H1 (cell line): ENCODE data around the gene CREBBP. TPM values are rescaled to one million over a fixed set of nuclear protein-coding genes. Genes with fewer than 3 reads are reported as not detected.

Source experiments
- CTCF ChIA-PET: fragments of 300-600 bp; sonication (Branson Sonifier 250); formaldehyde crosslinking; loops from one replicate; lab custom pipeline; 2021; ENCODE audit not compliant: partially characterized antibody; lab: Charles Lee
- POLR2A ChIA-PET: fragments of 300-600 bp; sonication (Branson Sonifier 250); formaldehyde crosslinking; loops from one replicate; lab custom pipeline; 2021; ENCODE audit warnings: inconsistent platforms; ENCODE audit not compliant: partially characterized antibody; lab: Charles Lee
- DNase-seq, 2 experiments: peaks; one replicate each; pipeline versions ENCODE4 v3.0.0 to v3.0.0-alpha.2; 2010 to 2022; ENCODE audit warnings: low spot score in 2 of 2, low read depth in 1 of 2, mixed read lengths in 1 of 2
- FAIRE-seq: peaks from 2 replicates; lab custom pipeline; 2011; peaks lifted over from hg19 to GRCh38; lab: Jason Lieb, UNC
- H2AFZ ChIP-seq: 2 replicates; pipeline ENCODE4 v1.8.1; 2012; ENCODE audit warnings: low read length, inconsistent platforms
- H2AK5ac ChIP-seq: 2 replicates; pipeline ENCODE4 v1.6.1; 2013; ENCODE audit warnings: low read depth, low read length
- H2BK120ac ChIP-seq: replicated peaks from 2 replicates; pipeline ENCODE3; 2013; ENCODE audit warnings: low read depth, low read length, inconsistent platforms
- H2BK12ac ChIP-seq: 2 replicates; pipeline ENCODE4 v1.6.1; 2013; ENCODE audit warnings: low read depth, low read length
- H2BK15ac ChIP-seq: 2 replicates; pipeline ENCODE4 v1.6.1; 2013; ENCODE audit warnings: low read length
- H2BK20ac ChIP-seq: 2 replicates; pipeline ENCODE4 v1.6.1; 2013; ENCODE audit warnings: low read length
- H2BK5ac ChIP-seq: 2 replicates; pipeline ENCODE4 v1.6.1; 2013; ENCODE audit warnings: low read depth, low read length
- H3K14ac ChIP-seq: 2 replicates; pipeline ENCODE4 v1.6.1; 2013; ENCODE audit warnings: inconsistent platforms; ENCODE audit not compliant: insufficient read length
- H3K18ac ChIP-seq: 2 replicates; pipeline ENCODE4 v1.6.1; 2013; ENCODE audit warnings: low read length; ENCODE audit errors: extremely low read depth
- H3K23ac ChIP-seq: 2 replicates; pipeline ENCODE4 v1.6.1; 2013; ENCODE audit warnings: inconsistent platforms; ENCODE audit not compliant: insufficient read length
- H3K23me2 ChIP-seq: 2 replicates; pipeline ENCODE4 v1.6.1; 2013; ENCODE audit warnings: low read depth, low read length
- H3K27ac ChIP-seq: 2 replicates; pipeline ENCODE4 v1.6.1; 2011; ENCODE audit warnings: low read depth, low read length, inconsistent platforms
- H3K27me3 ChIP-seq, 4 experiments: replicated peaks in 1 of 4; 1 replicate in 1 of 4; 2 replicates in 3 of 4; pipeline versions ENCODE4 v1.6.1 to v1.8.1; 2011 to 2013; ENCODE audit warnings: low read length in 3 of 4, mild to moderate bottlenecking in 3 of 4, inconsistent platforms in 2 of 4, mixed read lengths in 2 of 4, moderate library complexity in 1 of 4; ENCODE audit not compliant: control insufficient read depth in 3 of 4, insufficient read depth in 3 of 4; ENCODE audit errors: extremely low read depth in 1 of 4
- H3K36me3 ChIP-seq, 4 experiments: 2 replicates each; pipeline versions ENCODE4 v1.6.1 to v1.8.1; 2011 to 2013; ENCODE audit warnings: mild to moderate bottlenecking in 4 of 4, low read length in 3 of 4, moderate library complexity in 2 of 4, control low read depth in 1 of 4, inconsistent platforms in 1 of 4; ENCODE audit not compliant: insufficient read depth in 4 of 4, control insufficient read depth in 2 of 4
- H3K4ac ChIP-seq: replicated peaks from 2 replicates; pipeline ENCODE3; 2013; ENCODE audit warnings: low read length, low read depth, mixed read lengths, inconsistent platforms; ENCODE audit not compliant: insufficient read length
- H3K4me1 ChIP-seq, 4 experiments: replicated peaks in 1 of 4; 1 replicate in 1 of 4; 2 replicates in 3 of 4; pipeline versions ENCODE4 v1.6.1 to v1.8.1; 2011 to 2013; ENCODE audit warnings: low read length in 3 of 4, inconsistent platforms in 2 of 4, mixed read lengths in 1 of 4; ENCODE audit not compliant: insufficient read depth in 4 of 4, control insufficient read depth in 3 of 4
- H3K4me2 ChIP-seq, 2 experiments: 2 replicates each; pipeline versions ENCODE4 v1.6.1 to v1.8.1; 2011 to 2013; ENCODE audit warnings: low read depth in 2 of 2, low read length in 2 of 2, control low read depth in 1 of 2, inconsistent platforms in 1 of 2, mild to moderate bottlenecking in 1 of 2; ENCODE audit not compliant: insufficient read depth in 1 of 2
- H3K4me3 ChIP-seq, 4 experiments: fragments of 200-600, 300-600 bp in 1 of 4; sonication (generic), shearing (Covaris generic), sonication (Bioruptor Twin) in 1 of 4; 2 replicates each; pipeline versions ENCODE4 v1.5.1 to v1.8.1; 2011 to 2016; ENCODE audit warnings: low read length in 4 of 4, low read depth in 3 of 4, control low read depth in 2 of 4, inconsistent platforms in 2 of 4, mild to moderate bottlenecking in 2 of 4, mixed read lengths in 1 of 4, moderate library complexity in 1 of 4; ENCODE audit not compliant: insufficient read depth in 2 of 4; ENCODE audit errors: extremely low read depth in 1 of 4
- H3K56ac ChIP-seq: replicated peaks from 2 replicates; pipeline ENCODE3; 2013; ENCODE audit warnings: low read depth, mild to moderate bottlenecking, mixed read lengths, low read length, inconsistent platforms; ENCODE audit not compliant: insufficient read length
- H3K79me1 ChIP-seq: 2 replicates; pipeline ENCODE4 v1.6.1; 2013; ENCODE audit warnings: low read depth, low read length, control low read depth
- H3K79me2 ChIP-seq, 2 experiments: 2 replicates each; pipeline versions ENCODE4 v1.6.1 to v1.8.1; 2012 to 2013; ENCODE audit warnings: low read length in 2 of 2, mild to moderate bottlenecking in 2 of 2, inconsistent platforms in 1 of 2; ENCODE audit not compliant: insufficient read depth in 2 of 2, control insufficient read depth in 1 of 2
- H3K9ac ChIP-seq, 4 experiments: replicated peaks in 1 of 4; 1 replicate in 1 of 4; 2 replicates in 3 of 4; pipeline versions ENCODE4 v1.6.1 to v1.8.1; 2011 to 2013; ENCODE audit warnings: low read depth in 3 of 4, low read length in 3 of 4, control low read depth in 2 of 4, mild to moderate bottlenecking in 2 of 4, moderate library complexity in 2 of 4, inconsistent platforms in 1 of 4; ENCODE audit errors: extremely low read depth in 1 of 4
- H3K9me3 ChIP-seq, 2 experiments: 2 replicates each; pipeline versions ENCODE4 v1.6.1 to v1.8.1; 2012 to 2013; ENCODE audit warnings: mild to moderate bottlenecking in 2 of 2, moderate library complexity in 2 of 2, control low read depth in 1 of 2, inconsistent platforms in 1 of 2, low read depth in 1 of 2, low read length in 1 of 2, mixed read lengths in 1 of 2; ENCODE audit not compliant: insufficient read depth in 2 of 2
- H4K20me1 ChIP-seq, 2 experiments: replicated peaks in 1 of 2; 2 replicates each; pipeline versions ENCODE3 to v1.8.1; 2011 to 2013; ENCODE audit warnings: inconsistent platforms in 2 of 2, low read length in 2 of 2, mild to moderate bottlenecking in 1 of 2; ENCODE audit not compliant: insufficient read depth in 2 of 2, control insufficient read depth in 1 of 2
- H4K5ac ChIP-seq: 2 replicates; pipeline ENCODE4 v1.6.1; 2013; ENCODE audit warnings: low read length, low read depth, mixed read lengths, inconsistent platforms; ENCODE audit not compliant: insufficient read length
- H4K8ac ChIP-seq: 2 replicates; pipeline ENCODE4 v1.8.0; 2013; ENCODE audit warnings: mild to moderate bottlenecking, moderate library complexity, low read length, inconsistent platforms; ENCODE audit not compliant: insufficient read depth; ENCODE audit errors: extremely low read depth
- H4K91ac ChIP-seq: replicated peaks from 2 replicates; pipeline ENCODE3; 2013; ENCODE audit warnings: low read length, mixed read lengths, inconsistent platforms; ENCODE audit not compliant: insufficient read length
- ASH2L ChIP-seq: fragments of 200-600, 300-600 bp; sonication (generic); IDR thresholded peaks from one replicate; pipeline ENCODE4 v1.7.1; 2017; ENCODE audit warnings: low read length
- JUN ChIP-seq: IDR thresholded peaks from 2 replicates; pipeline ENCODE4 v1.6.1; 2011; ENCODE audit warnings: low read depth, mild to moderate bottlenecking, improper control_type of control experiment, low read length
- KDM5A ChIP-seq: fragments of 200-600 bp; IDR thresholded peaks from 2 replicates; pipeline ENCODE4 v1.7.1; 2012; ENCODE audit warnings: mild to moderate bottlenecking, low read length, inconsistent platforms, mixed read lengths
- MAFK ChIP-seq: IDR thresholded peaks from 2 replicates; pipeline ENCODE4 v1.6.1; 2012; ENCODE audit warnings: low read depth, mild to moderate bottlenecking, improper control_type of control experiment, low read length
- RBBP5 ChIP-seq: IDR thresholded peaks from 2 replicates; pipeline ENCODE4 v1.7.1; 2012; ENCODE audit warnings: low read depth, mild to moderate bottlenecking, inconsistent platforms, low read length, moderate library complexity, borderline replicate concordance
- RFX5 ChIP-seq: IDR thresholded peaks from 2 replicates; pipeline ENCODE4 v1.6.1; 2011; ENCODE audit warnings: low read depth, low read length, improper control_type of control experiment, borderline replicate concordance
- RNF2 ChIP-seq: fragments of 200-900, 300-1000 bp; sonication (generic); IDR thresholded peaks from 2 replicates; pipeline ENCODE4 v1.7.1; 2016; ENCODE audit warnings: borderline replicate concordance, low read depth, mild to moderate bottlenecking, antibody characterized with exemption, low read length; ENCODE audit not compliant: poor library complexity, severe bottlenecking; ENCODE audit errors: missing control alignments
- RXRA ChIP-seq: IDR thresholded peaks from 2 replicates; pipeline ENCODE4 v1.6.1; 2011; ENCODE audit warnings: low read depth, mild to moderate bottlenecking, low read length, moderate library complexity; ENCODE audit not compliant: insufficient read depth
- SUZ12 ChIP-seq: fragments of 200-600 bp; sonication (generic); IDR thresholded peaks from 2 replicates; pipeline ENCODE4 v1.6.1; 2012; ENCODE audit warnings: mild to moderate bottlenecking, inconsistent platforms, low read length, moderate library complexity, mixed read lengths
- WGBS, 2 experiments: shearing (Covaris generic) in 1 of 2; methylation state at CpG; one replicate each; pipeline versions ENCODE4 v1.1.6 to v1.1.7; 2013 to 2015; ENCODE audit warnings: low lambda C conversion rate in 2 of 2, mixed read lengths in 2 of 2, inconsistent platforms in 1 of 2, low coverage in 1 of 2, missing lambda C conversion rate in 1 of 2; ENCODE audit not compliant: insufficient replicate concordance in 2 of 2, insufficient coverage in 1 of 2, insufficient read length in 1 of 2; ENCODE audit errors: extremely low coverage in 1 of 2, missing lambda C conversion rate in 1 of 2; 5-methylcytosine and 5-hydroxymethylcytosine counted together
- polyA plus RNA-seq, 7 experiments: library from polyadenylated mRNA; depleted of rRNA in 3 of 7; stranded (reverse) in 5 of 7; unstranded in 2 of 7; fragments of >200 nt in 5 of 7; fragments of 200-250 nt in 2 of 7; gene quantifications; 1 replicate in 5 of 7; 2 replicates in 1 of 7; 4 replicates in 1 of 7; pipeline versions ENCODE4 v1.2.1 to v1.2.3, GENCODE V29; 2011 to 2013; ENCODE audit warnings: missing spikeins in 2 of 7, mixed read lengths in 2 of 7
- total RNA-seq: library from RNA; stranded (reverse); fragmentation: NEBNext Ultra II Directional; extraction: Animal tissue kit (Norgen Biotek cat#: 25700); gene quantifications from 2 replicates; pipeline ENCODE4 v1.2.1, GENCODE V29; 2021
- TF ChIP-seq, protein P1 (sequence below): IDR thresholded peaks from 2 replicates; pipeline ENCODE4 v1.6.1; 2012; ENCODE audit warnings: inconsistent platforms
- TF ChIP-seq, protein P2 (sequence below): IDR thresholded peaks from 2 replicates; pipeline ENCODE4 v1.6.1; 2011; ENCODE audit warnings: low read length, improper control_type of control experiment

CREBBP gene
- total and polyA plus RNA-seq, 2 of the 8 experiments (the other 6 are each of a cell fraction or from before 2014, with no cell fraction given): 10.0 to 60.1 TPM

DNA sequence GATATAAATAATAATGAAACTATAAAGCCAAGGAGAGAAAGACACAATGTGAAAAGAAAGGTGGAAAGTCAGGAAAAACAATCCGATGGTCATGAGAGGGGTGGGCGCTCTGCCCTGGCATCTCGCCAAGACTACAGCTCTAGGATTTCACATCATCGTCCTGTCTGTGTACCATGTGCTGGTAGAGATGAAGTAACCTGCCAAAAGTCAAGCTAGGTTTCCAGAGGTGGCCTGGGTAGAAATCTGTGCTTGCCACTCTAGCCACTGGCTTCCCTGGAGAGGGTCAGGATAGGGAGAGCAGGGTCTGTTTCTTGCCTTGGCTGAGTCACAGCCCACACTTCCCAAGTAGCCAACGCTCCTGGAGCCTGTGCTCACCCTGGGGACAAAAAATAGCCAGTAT, 132.2 kb downstream of the CREBBP start:
- H3K36me3 ChIP-seq: peaks cover 4 to 24% (median 21%) of the 10 kb centered on the region in 4 experiments; a peak in 7 of 8 replicates
- no peak overlapping the region for H2BK5ac ChIP-seq
- WGBS, 2 experiments: 97% methylated on average over 5 of the region's 5 CpGs; no CpG with 5 or more reads in 1 of the 2 experiments
- H3K23me2 ChIP-seq: no peaks in the 10 kb centered on the region
- no peaks in the 10 kb centered on the region for H3K9me3 ChIP-seq
- H3K9ac ChIP-seq: no peak overlapping the region; a peak in 1 of 7 replicates
- H3K79me2 ChIP-seq: no peaks in the 10 kb centered on the region
- no peak overlapping the region for H3K4me2 ChIP-seq
- H4K20me1 ChIP-seq: peaks cover 0 to 3% of the 10 kb centered on the region in 2 experiments
- no peak overlapping the region for H3K4ac ChIP-seq
- H3K4me1 ChIP-seq: no peaks in the 10 kb centered on the region
- no peaks in the 10 kb centered on the region for H3K79me1 ChIP-seq
- FAIRE-seq (no peak), DNase-seq (no peak)
- H2AK5ac ChIP-seq: no peak overlapping the region
- no peaks in the 10 kb centered on the region for H3K27me3 ChIP-seq
- no peak overlapping the region for H3K23ac ChIP-seq
- no peak overlapping the region for H2BK20ac ChIP-seq
- H4K91ac ChIP-seq: no peak overlapping the region
- no peak overlapping the region for H4K5ac ChIP-seq
- no peak overlapping the region for H2AFZ ChIP-seq
- H4K8ac ChIP-seq: no peak overlapping the region
- no peak overlapping the region for H3K18ac ChIP-seq
- ChIA-PET POLR2A (no interaction called here), CTCF (no interaction called here)
- H2BK15ac ChIP-seq: no peak overlapping the region
- no peak overlapping the region for H3K4me3 ChIP-seq
- no peak overlapping the region for H2BK120ac ChIP-seq
- H3K14ac ChIP-seq: no peak overlapping the region
- no peak overlapping the region for H2BK12ac ChIP-seq
- H3K27ac ChIP-seq: no peak overlapping the region
- H3K56ac ChIP-seq: no peak overlapping the region
- no peak for TF ChIP-seq SUZ12
- no peak for TF ChIP-seq JUN
- TF ChIP-seq KDM5A: no peak
- no peak for TF ChIP-seq RNF2
- TF ChIP-seq RXRA: no peak
- TF ChIP-seq, protein P1, sequence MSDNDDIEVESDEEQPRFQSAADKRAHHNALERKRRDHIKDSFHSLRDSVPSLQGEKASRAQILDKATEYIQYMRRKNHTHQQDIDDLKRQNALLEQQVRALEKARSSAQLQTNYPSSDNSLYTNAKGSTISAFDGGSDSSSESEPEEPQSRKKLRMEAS: no peak
- no peak for TF ChIP-seq ASH2L
- TF ChIP-seq RBBP5: no peak
- TF ChIP-seq, protein P2, sequence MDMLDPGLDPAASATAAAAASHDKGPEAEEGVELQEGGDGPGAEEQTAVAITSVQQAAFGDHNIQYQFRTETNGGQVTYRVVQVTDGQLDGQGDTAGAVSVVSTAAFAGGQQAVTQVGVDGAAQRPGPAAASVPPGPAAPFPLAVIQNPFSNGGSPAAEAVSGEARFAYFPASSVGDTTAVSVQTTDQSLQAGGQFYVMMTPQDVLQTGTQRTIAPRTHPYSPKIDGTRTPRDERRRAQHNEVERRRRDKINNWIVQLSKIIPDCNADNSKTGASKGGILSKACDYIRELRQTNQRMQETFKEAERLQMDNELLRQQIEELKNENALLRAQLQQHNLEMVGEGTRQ: no peak
- no peak for TF ChIP-seq RFX5
- no peak for TF ChIP-seq MAFK
